ENCODE measurements around the gene TOMM70. TPM values are rescaled to one million over a fixed set of nuclear protein-coding genes. Genes with fewer than 3 reads are reported as not detected.

TOMM70 gene
- total and polyA plus RNA-seq, 2 of the 8 experiments (the other 6 are each of a cell fraction or from before 2014, with no cell fraction given): 10.9 to 52.1 TPM

- Histone ChIP-seq H3K4me2 (ENCODE audit: insufficient read depth in 1 of 2, low read depth in 2 of 2, low read length in 2 of 2) (no peak overlapping the region), H3K9ac (replicated peaks in 1 of 4; ENCODE audit: extremely low read depth in 1 of 4, low read depth in 3 of 4, low read length in 3 of 4) (no peak overlapping the region), H3K18ac (ENCODE audit: extremely low read depth, low read length) (no peak overlapping the region), H4K5ac (ENCODE audit: insufficient read length, low read depth, low read length) (no peak overlapping the region), H2AK5ac (ENCODE audit: low read depth, low read length) (no peak overlapping the region), H2BK120ac (replicated peaks; ENCODE audit: low read depth, low read length) (no peak overlapping the region), H2BK12ac (ENCODE audit: low read depth, low read length) (no peak overlapping the region), H3K4me3 (ENCODE audit: extremely low read depth in 1 of 4, insufficient read depth in 2 of 4, low read depth in 3 of 4, low read length in 4 of 4) (no peak overlapping the region), H3K79me1 (ENCODE audit: low read depth, low read length) (no peaks in the 10 kb centered on the region), H3K14ac (ENCODE audit: insufficient read length) (no peak overlapping the region), H2BK20ac (ENCODE audit: low read length) (no peak overlapping the region), H3K56ac (replicated peaks; ENCODE audit: insufficient read length, low read depth, low read length) (no peak overlapping the region), H3K36me3 (ENCODE audit: control insufficient read depth in 2 of 4, insufficient read depth in 4 of 4, low read length in 3 of 4) (peaks cover 0 to 3% (median 0%) of the 10 kb centered on the region in 4 experiments; a peak in 2 of 8 replicates), H3K23ac (ENCODE audit: insufficient read length) (no peak overlapping the region), H3K79me2 (ENCODE audit: control insufficient read depth in 1 of 2, insufficient read depth in 2 of 2, low read length in 2 of 2) (no peaks in the 10 kb centered on the region), H3K4ac (replicated peaks; ENCODE audit: insufficient read length, low read depth, low read length) (no peak overlapping the region), H4K8ac (ENCODE audit: extremely low read depth, insufficient read depth, low read length) (no peak overlapping the region), H4K91ac (replicated peaks; ENCODE audit: insufficient read length, low read length) (no peak overlapping the region), H3K9me3 (ENCODE audit: insufficient read depth in 2 of 2, low read depth in 1 of 2, low read length in 1 of 2) (no peaks in the 10 kb centered on the region), H3K27ac (ENCODE audit: low read depth, low read length) (no peak overlapping the region), H3K27me3 (replicated peaks in 1 of 4; ENCODE audit: control insufficient read depth in 3 of 4, extremely low read depth in 1 of 4, insufficient read depth in 3 of 4, low read length in 3 of 4) (no peaks in the 10 kb centered on the region), H4K20me1 (replicated peaks in 1 of 2; ENCODE audit: control insufficient read depth in 1 of 2, insufficient read depth in 2 of 2, low read length in 2 of 2) (peaks cover 0 to 1% of the 10 kb centered on the region in 2 experiments), H2BK5ac (ENCODE audit: low read depth, low read length) (no peak overlapping the region), H3K4me1 (replicated peaks in 1 of 4; ENCODE audit: control insufficient read depth in 3 of 4, insufficient read depth in 4 of 4, low read length in 3 of 4) (peaks cover 2 to 12% (median 5%) of the 10 kb centered on the region in 4 experiments; a peak in 4 of 7 replicates), H3K23me2 (ENCODE audit: low read depth, low read length) (no peaks in the 10 kb centered on the region), H2BK15ac (ENCODE audit: low read length) (no peak overlapping the region), H2AFZ (ENCODE audit: low read length) (no peak overlapping the region)
- DNase-seq (ENCODE audit: low read depth in 1 of 2, low spot score in 2 of 2): no peak
- no peak for FAIRE-seq
- ChIA-PET CTCF (ENCODE audit: partially characterized antibody) (no interaction called here), POLR2A (ENCODE audit: partially characterized antibody) (interaction anchor here (7.4 kb wide), 1 partner anchor 14 kb away, joined by 58 read pairs; the partner anchor contains the start of genes LNP1 and TOMM70)
- TF ChIP-seq RFX5 (IDR thresholded peaks at IDR 0.05; ENCODE audit: borderline replicate concordance, low read depth, low read length) (no peak), POLR2A (IDR thresholded peaks at IDR 0.05; ENCODE audit: control extremely low read depth in 1 of 2, low read depth in 2 of 2, low read length in 2 of 2) (no peak)
Observed at GRCh38 chr3:100416176-100416575, 15.3 kb upstream of the TOMM70 start.

Measured in H1 (cell line).